Heart left ventricle (tissue), 13 donors: ENCODE measurements around the gene F13A1.

ENCODE experiments used
- CTCF ChIP-seq, 12 donors: fragments of 200-600 bp; sonication (generic) in 4 of 12; IDR thresholded peaks; one replicate each; pipeline versions ENCODE4 v1.5.0 to v1.8.0; 2018 to 2022; ENCODE audit warnings: antibody characterized with exemption in 12 of 12, mild to moderate bottlenecking in 5 of 12
- POLR2A ChIP-seq, 2 donors: fragments of 450-650 bp; IDR thresholded peaks; one replicate each; pipeline ENCODE4 v1.6.1; 2017; ENCODE audit warnings: antibody characterized with exemption in 2 of 2, mild to moderate bottlenecking in 2 of 2, moderate library complexity in 2 of 2
- donor health status: ischemic (EF 13 %, LVEDD 7.1; RV severe dilation, severe dysfunction).
- donor health status: DM: no; HTN: yes; CAD: no.
- donor health status: DM: no; HTN: no; CAD: no.
- donor health status: ischemic (EF 25% LVEDD 6.9; RV normal size, moderate dysfunction).
- donor health status: ischemic (EF 25% LVEDD 5.7; RV mildly dilated, moderate dysfunction).
- donor health status: ischemic (EF 35%, LVEDD 5.7; RV mildly dilated, moderate dysfunction).
- donor health status: nonischemic (EF 11% LVEDD 7.7; RV severe dilation, severe dysfunction).
- donor health status: DM: yes; HTN: yes; CAD: no.
- donor health status: PGD.
- donor health status: ischemic (EF 29% LVEDD 5.4; RV normal size, mild dysfunction).
- donor health status: nonischemic (EF 23%, LVEDD 6.1; RV moderate dilation, normal function).

GRCh38 chr6:6312901-6313441, 7.5 kb downstream of the F13A1 start:
- TF ChIP-seq CTCF (IDR thresholded peaks at IDR 0.05) (no peak), POLR2A (IDR thresholded peaks at IDR 0.05) (no peak)
